ENCODE results near the gene RANBP3. TPM values are rescaled to one million over a fixed set of nuclear protein-coding genes. Genes with fewer than 3 reads are reported as not detected.

The RANBP3 gene
- total and polyA plus RNA-seq, 2 of the 8 experiments (the other 6 are each of a cell fraction or from before 2014, with no cell fraction given): 95.4 to 122 TPM

GRCh38 chr19:5890099-5890498, 87.8 kb downstream of the RANBP3 start:
- Histone ChIP-seq H2BK15ac (ENCODE audit: low read length) (no peak overlapping the region), H2BK120ac (replicated peaks; ENCODE audit: low read depth, low read length) (no peak overlapping the region), H2BK12ac (ENCODE audit: low read depth, low read length) (no peak overlapping the region), H3K9me3 (ENCODE audit: insufficient read depth in 2 of 2, low read depth in 1 of 2, low read length in 1 of 2) (no peaks in the 10 kb centered on the region), H3K4ac (replicated peaks; ENCODE audit: insufficient read length, low read depth, low read length) (no peak overlapping the region), H3K4me3 (ENCODE audit: extremely low read depth in 1 of 4, insufficient read depth in 2 of 4, low read depth in 3 of 4, low read length in 4 of 4) (no peak overlapping the region), H3K36me3 (ENCODE audit: control insufficient read depth in 2 of 4, insufficient read depth in 4 of 4, low read length in 3 of 4) (peaks cover 0 to 3% (median under 1%) of the 10 kb centered on the region in 4 experiments; a peak in 1 of 8 replicates), H2AFZ (ENCODE audit: low read length) (no peak overlapping the region), H4K8ac (ENCODE audit: extremely low read depth, insufficient read depth, low read length) (no peak overlapping the region), H3K18ac (ENCODE audit: extremely low read depth, low read length) (no peak overlapping the region), H3K27me3 (replicated peaks in 1 of 4; ENCODE audit: control insufficient read depth in 3 of 4, extremely low read depth in 1 of 4, insufficient read depth in 3 of 4, low read length in 3 of 4) (peaks cover 0 to 3% (median 0%) of the 10 kb centered on the region in 4 experiments; a peak in 3 of 7 replicates), H3K14ac (ENCODE audit: insufficient read length) (no peak overlapping the region), H3K4me1 (replicated peaks in 1 of 4; ENCODE audit: control insufficient read depth in 3 of 4, insufficient read depth in 4 of 4, low read length in 3 of 4) (peaks cover 0 to 11% (median 4%) of the 10 kb centered on the region in 4 experiments; a peak in 5 of 7 replicates), H3K4me2 (ENCODE audit: insufficient read depth in 1 of 2, low read depth in 2 of 2, low read length in 2 of 2) (no peak overlapping the region), H3K79me2 (ENCODE audit: control insufficient read depth in 1 of 2, insufficient read depth in 2 of 2, low read length in 2 of 2) (no peaks in the 10 kb centered on the region), H3K23me2 (ENCODE audit: low read depth, low read length) (no peaks in the 10 kb centered on the region), H2BK5ac (ENCODE audit: low read depth, low read length) (no peak overlapping the region), H4K20me1 (replicated peaks in 1 of 2; ENCODE audit: control insufficient read depth in 1 of 2, insufficient read depth in 2 of 2, low read length in 2 of 2) (peaks cover 0 to 5% of the 10 kb centered on the region in 2 experiments), H3K23ac (ENCODE audit: insufficient read length) (no peak overlapping the region), H4K5ac (ENCODE audit: insufficient read length, low read depth, low read length) (no peak overlapping the region), H3K27ac (ENCODE audit: low read depth, low read length) (no peak overlapping the region), H3K9ac (replicated peaks in 1 of 4; ENCODE audit: extremely low read depth in 1 of 4, low read depth in 3 of 4, low read length in 3 of 4) (no peak overlapping the region), H3K79me1 (ENCODE audit: low read depth, low read length) (no peaks in the 10 kb centered on the region), H3K56ac (replicated peaks; ENCODE audit: insufficient read length, low read depth, low read length) (no peak overlapping the region), H2BK20ac (ENCODE audit: low read length) (no peak overlapping the region), H4K91ac (replicated peaks; ENCODE audit: insufficient read length, low read length) (no peak overlapping the region), H2AK5ac (ENCODE audit: low read depth, low read length) (no peak overlapping the region)
- DNase-seq (ENCODE audit: low read depth in 1 of 2, low spot score in 2 of 2): no peak
- TF ChIP-seq MAFK (IDR thresholded peaks at IDR 0.05; ENCODE audit: low read depth, low read length) (no peak), KDM4A (IDR thresholded peaks at IDR 0.05; ENCODE audit: low read depth, low read length, severe bottlenecking) (no peak), ZNF274 (IDR thresholded peaks at IDR 0.05; ENCODE audit: borderline replicate concordance, extremely low read depth, low read length) (no peak), SAP30 (IDR thresholded peaks at IDR 0.05; ENCODE audit: insufficient read depth, insufficient replicate concordance, low read length) (no peak), YY1 (IDR thresholded peaks at IDR 0.05; ENCODE audit: low read depth, low read length) (no peak), SP4 (IDR thresholded peaks at IDR 0.05; ENCODE audit: low read length) (no peak), BCL11A (IDR thresholded peaks at IDR 0.05; ENCODE audit: low read depth in 2 of 2, low read length in 2 of 2) (no peak), MAX (IDR thresholded peaks at IDR 0.05) (no peak), POLR2AphosphoS5 (IDR thresholded peaks at IDR 0.05; ENCODE audit: low read depth, low read length) (no peak), SIRT6 (IDR thresholded peaks at IDR 0.05; ENCODE audit: low read length) (no peak), JUN (IDR thresholded peaks at IDR 0.05; ENCODE audit: low read depth, low read length) (no peak), CHD1 (IDR thresholded peaks at IDR 0.05; ENCODE audit: low read depth, low read length) (no peak), HDAC6 (IDR thresholded peaks at IDR 0.05; ENCODE audit: low read depth, low read length) (no peak), CREB1 (IDR thresholded peaks at IDR 0.05) (no peak)
- ChIA-PET CTCF (ENCODE audit: partially characterized antibody) (interaction anchor here (0.6 to 3.5 kb wide), 10 partner anchors 29 to 153 kb away, joined by 3 to 31 read pairs (median 4); partner anchors contain the start of gene NRTN), POLR2A (ENCODE audit: partially characterized antibody) (interaction anchor here (0.9 to 5.3 kb wide), 7 partner anchors 8 to 86 kb away, joined by 3 to 49 read pairs (median 6); partner anchors contain the start of genes NDUFA11, NRTN and VMAC)
- FAIRE-seq: no peak
- 80% methylated on average over 7 of the region's 10 CpGs; no CpG with 5 or more reads in 1 of the 2 experiments for WGBS, 2 experiments (ENCODE audit: extremely low coverage in 1 of 2, insufficient coverage in 1 of 2, insufficient read length in 1 of 2, insufficient replicate concordance in 2 of 2, low coverage in 1 of 2, low lambda C conversion rate in 2 of 2, missing lambda C conversion rate in 1 of 2)

All from H1 (cell line).